GM19397 (cell line): ENCODE data around the gene CAPN15.
A peak's percentile ranks its signal among the peaks of the same experiment; 100 is the strongest.

Source experiments
- ATAC-seq: cut with Tn5 transposase; IDR thresholded peaks from one replicate; pipeline ENCODE4 v1.9.1; 2021; ENCODE audit warnings: mild to moderate bottlenecking, moderate library complexity; ENCODE audit not compliant: unreplicated experiment

CAPN15 gene

GRCh38 chr16:525123-525519, 2.4 kb upstream of the CAPN15 start:
- ATAC-seq, result no peak

GRCh38 chr16:525520-526180, 1.9 kb upstream of the CAPN15 start:
- no peak for ATAC-seq

- no peak for ATAC-seq
Observed at GRCh38 chr16:526181-527014, 1.1 kb upstream of the CAPN15 start.

GRCh38 chr16:528111-529011, 849 bp downstream of the CAPN15 start:
- peak; percentile 6 for ATAC-seq

- no peak for ATAC-seq
Observed at GRCh38 chr16:529012-529575, 1.6 kb downstream of the CAPN15 start.

GRCh38 chr16:530111-530817, 2.8 kb downstream of the CAPN15 start:
- no peak for ATAC-seq

GRCh38 chr16:531494-532125, 4.1 kb downstream of the CAPN15 start:
- no peak for ATAC-seq

GRCh38 chr16:533391-534123, 6.0 kb downstream of the CAPN15 start:
- no peak for ATAC-seq

- ATAC-seq, result no peak
Observed at GRCh38 chr16:534135-534534, 6.6 kb downstream of the CAPN15 start.

- no peak for ATAC-seq
Observed at GRCh38 chr16:534856-535445, 7.4 kb downstream of the CAPN15 start.

GRCh38 chr16:535446-536405, 8.2 kb downstream of the CAPN15 start:
- no peak for ATAC-seq

GRCh38 chr16:536746-537145, 9.2 kb downstream of the CAPN15 start:
- no peak for ATAC-seq

- ATAC-seq, result no peak
Observed at GRCh38 chr16:537415-538335, 10.2 kb downstream of the CAPN15 start.

GRCh38 chr16:539901-540530, 12.5 kb downstream of the CAPN15 start:
- no peak for ATAC-seq

- ATAC-seq, result no peak
Observed at GRCh38 chr16:540645-541340, 13.3 kb downstream of the CAPN15 start.
